ENCODE results near the gene RPS3A. TPM values are rescaled to one million over a fixed set of nuclear protein-coding genes. Genes with fewer than 3 reads are reported as not detected.
"Not testable (repeated sequence)": the region's sequence is repeated elsewhere in the genome, so short reads cannot be mapped to it uniquely, and the experiment has no call there.

RPS3A gene
- polyA plus RNA-seq, 10 donors: 4,872 to 6,683 (median 5,601) TPM

GRCh38 chr4:151105454-151106032 lies 6.1 kb downstream of the RPS3A start:
- DNase-seq: no peak

DNA sequence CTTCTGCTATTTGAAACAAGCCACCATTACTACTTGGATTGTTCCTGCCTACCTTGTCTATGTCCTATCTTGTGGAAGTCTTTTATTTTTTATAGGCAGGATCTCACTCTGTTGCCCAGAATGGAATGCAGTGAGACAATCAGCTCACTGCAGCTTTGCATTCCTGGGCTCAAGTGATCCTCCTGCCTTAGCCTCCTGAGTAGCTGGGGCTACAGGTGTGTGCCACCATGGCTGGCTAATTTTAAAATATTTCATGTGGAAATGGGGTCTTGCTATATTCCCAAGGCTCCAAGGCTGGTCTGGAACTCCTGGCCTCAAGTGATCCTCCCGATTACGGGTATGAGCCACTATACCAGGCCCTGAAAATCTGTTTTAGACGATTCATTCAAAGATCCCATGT lies 7.6 kb downstream of the RPS3A start:
- DNase-seq: no peak

DNA sequence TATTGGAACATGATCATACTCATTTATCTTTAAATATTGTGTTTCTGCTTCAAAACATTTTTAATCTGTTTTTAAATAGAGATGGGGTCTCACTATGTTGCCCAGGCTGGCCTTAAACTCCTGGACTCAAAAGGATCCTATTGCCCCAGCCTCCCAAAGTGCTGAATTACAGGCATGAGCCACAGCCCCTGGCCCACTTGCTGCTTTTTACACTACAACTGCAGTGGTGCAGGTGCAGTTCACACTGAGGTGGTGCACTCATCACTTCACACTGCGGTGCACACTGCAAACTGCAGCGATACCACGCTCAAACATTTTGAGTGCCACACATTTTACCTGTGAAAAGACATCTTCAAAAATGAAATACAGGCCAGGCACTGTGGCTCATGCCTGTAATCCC lies 10.8 kb downstream of the RPS3A start:
- DNase-seq: no peak

- DNase-seq: no peak
These were observed 14.9 kb downstream of the RPS3A start for GRCh38 chr4:151114338-151114737.

DNA sequence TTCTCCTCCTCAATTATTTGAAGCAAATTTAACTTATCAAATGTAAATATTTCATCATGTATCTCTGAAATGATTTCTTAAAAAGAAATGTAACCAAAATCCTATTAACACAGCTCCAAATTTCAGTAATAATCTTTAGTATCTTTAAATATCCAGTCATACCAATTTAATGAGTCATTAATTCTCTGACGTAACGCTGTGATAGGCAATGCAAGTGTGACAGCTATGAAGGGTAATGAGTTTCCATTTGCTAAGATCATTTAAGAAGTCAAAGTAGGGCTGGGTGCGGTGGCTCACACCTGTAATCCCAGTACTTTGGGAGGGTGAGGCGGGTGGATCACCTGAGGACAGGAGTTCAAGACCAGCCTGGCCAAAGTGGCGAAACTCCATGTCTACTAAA lies 15.6 kb downstream of the RPS3A start:
- no peak for DNase-seq

GRCh38 chr4:151117371-151117962 lies 18.0 kb downstream of the RPS3A start:
- DNase-seq: peak; percentile 47 to 78 (median 58)

DNA sequence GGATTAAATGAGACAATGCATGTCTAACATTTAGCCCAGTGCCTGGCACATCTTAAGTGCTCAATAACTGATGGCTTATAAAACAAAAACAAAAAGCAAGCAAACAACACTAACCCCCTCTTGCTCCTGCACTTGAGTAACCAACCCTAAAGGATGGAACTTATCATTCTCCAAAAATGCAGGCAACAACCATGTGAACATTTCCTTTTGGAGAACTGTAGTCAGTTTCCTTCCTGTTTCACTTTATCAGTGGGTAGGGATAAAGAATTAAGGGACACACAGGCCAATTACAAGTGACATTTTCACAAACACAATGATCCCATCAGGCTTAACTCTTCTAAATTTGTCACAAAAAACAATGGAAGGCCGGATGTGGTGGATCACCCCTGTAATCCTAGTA lies 30.4 kb downstream of the RPS3A start:
- DNase-seq: no peak

DNA sequence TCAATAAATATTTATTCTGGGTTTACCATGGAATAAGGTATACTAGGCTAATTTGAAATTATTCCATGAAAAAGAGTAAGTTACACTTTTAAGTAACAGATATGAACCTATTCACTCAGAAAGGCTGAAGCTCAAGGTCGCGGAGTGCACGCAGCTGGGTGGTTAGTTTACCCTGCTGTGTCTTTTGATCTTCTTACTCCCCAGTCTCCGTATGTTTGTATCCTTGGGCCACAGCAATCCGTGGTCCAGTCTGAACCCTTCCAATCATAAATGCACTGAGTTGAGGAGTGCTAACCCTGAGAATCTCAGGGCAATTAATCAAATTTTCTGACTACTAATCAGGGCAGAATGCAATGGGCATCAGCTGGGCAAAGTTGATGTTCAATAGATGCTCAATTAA lies 33.9 kb downstream of the RPS3A start:
- DNase-seq: no peak

DNA sequence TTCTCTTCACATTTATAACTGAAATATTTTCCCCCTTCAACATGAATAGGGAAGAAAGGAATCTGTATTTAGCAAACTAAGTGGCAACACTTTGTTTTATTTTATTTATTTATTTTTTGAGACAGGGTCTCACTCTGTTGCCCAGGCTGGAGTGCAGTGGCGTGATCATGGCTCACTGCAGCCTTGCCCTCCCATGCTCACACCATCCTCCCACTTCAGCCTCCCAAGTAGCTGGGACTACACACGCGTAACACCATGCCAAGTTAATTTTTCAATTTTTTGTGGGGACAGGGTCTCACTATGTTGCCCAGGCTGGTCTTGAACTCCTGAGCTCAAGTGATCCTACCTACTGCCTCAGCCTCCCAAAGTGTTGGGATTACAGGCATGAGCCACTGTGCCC lies 36.6 kb downstream of the RPS3A start:
- not testable (repeated sequence) for DNase-seq

GRCh38 chr4:151139814-151140213 lies 40.4 kb downstream of the RPS3A start:
- no peak for DNase-seq

DNA sequence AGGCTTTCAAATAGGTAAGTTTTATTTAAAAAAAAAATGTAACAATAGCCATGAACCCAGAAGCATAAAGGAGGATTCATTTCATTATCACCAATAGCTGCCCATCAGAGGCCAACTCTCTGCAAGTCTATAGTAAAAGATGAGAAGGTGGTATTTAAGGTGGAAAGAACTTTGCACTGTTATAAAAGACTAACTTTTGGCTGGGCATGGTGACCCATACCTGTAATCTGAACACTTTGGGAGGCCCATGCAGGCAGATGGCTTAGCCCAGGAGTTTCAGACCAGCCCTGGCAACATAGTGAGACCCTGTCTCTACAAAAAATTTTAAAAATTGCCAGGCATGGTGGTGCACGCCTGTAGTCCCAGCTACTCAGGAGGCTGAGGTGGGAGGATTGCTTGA lies 43.3 kb downstream of the RPS3A start:
- DNase-seq: no peak

GRCh38 chr4:151143162-151143561 lies 43.7 kb downstream of the RPS3A start:
- DNase-seq: no peak

DNA sequence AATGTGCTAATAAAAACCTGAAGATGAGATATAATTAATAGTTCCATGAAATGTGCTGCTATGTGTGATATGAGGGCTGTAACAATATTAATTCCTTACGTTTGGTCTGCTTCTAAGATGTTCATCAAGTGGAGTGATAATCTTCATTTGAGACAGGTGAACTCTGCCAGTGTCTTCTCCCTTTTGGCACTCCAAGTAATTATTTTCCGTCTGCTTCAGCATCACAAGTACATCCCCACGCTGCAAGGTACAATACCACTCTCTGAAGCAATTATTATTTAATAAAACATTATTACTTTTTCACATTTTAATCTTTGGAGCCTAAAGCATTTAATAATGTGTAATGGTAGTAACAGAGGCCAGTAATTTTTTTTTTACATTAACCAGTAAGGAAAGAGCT lies 44.4 kb downstream of the RPS3A start:
- no peak for DNase-seq

DNA sequence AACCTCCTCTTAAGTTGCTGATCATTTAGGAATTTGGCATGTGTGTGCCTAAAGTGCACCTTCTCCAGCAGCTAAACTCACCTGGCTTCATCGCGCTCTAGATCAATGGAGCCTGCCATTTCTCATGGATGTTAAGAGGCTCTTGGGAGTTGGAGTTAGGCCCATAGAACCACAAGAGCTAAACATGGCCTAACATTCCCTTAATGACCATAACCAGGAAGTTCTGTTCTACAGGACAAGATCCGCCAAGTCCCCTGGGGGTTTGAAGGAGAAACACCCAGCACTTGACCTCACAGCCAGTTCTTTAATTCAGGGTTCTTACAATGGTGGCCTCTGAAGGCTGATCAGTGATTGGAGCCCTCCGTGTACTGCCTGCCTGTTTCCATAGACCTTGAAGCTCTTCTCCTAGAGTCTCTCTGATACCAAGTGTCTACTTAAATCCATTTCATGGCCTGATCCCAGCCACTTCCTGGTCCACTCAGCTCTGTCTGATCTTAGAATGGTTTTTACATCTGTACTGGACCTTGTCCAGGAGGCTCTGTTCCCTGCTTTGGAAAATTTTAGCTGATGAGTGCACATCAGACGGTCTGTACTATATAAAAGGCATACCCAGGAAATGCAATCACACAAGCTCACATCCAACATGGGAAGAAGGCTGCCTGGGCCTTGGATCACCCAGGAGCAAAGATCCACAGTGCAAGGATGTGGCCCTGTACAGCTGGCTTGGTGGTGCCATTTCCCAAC lies 45.1 kb downstream of the RPS3A start:
- DNase-seq: peak in 2 of 3 donors; percentile 40 to 54

DNA sequence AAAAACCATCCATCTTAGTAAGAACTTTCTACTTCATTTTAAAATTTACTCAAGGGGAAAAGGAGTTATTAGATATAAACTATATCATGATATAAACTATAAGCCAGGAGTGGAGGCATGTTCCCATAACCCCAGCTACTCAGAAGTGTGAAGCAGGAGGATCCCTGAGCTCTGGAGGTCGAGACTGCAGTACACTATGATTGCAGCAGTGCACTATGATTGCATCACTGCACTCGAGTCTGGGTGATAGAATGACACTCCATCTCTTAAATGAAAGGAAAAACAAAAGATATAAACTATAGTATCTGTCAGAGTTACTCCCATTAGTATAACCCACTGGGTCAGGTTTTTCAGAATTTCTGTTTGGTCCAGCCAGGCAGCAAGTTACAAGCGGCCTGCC lies 47.6 kb downstream of the RPS3A start:
- no peak for DNase-seq

DNA sequence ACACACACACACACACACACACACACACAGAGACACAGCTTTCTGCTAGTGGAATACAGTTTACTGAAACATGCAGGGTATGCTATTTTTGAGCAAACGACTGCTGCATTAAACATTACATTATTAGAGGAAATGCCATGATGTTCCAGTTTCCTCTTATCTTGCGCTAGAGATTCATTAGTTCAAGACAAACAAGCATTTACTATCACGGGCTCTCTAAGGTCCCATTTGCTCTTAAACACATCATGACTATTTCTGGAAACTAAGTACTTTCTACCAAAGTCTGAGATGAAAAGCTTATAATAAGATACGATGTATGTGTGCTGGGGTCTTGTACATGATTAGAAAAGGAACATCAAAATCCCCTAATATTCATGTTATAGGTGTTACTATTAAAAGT lies 48.8 kb downstream of the RPS3A start:
- DNase-seq: no peak

DNA sequence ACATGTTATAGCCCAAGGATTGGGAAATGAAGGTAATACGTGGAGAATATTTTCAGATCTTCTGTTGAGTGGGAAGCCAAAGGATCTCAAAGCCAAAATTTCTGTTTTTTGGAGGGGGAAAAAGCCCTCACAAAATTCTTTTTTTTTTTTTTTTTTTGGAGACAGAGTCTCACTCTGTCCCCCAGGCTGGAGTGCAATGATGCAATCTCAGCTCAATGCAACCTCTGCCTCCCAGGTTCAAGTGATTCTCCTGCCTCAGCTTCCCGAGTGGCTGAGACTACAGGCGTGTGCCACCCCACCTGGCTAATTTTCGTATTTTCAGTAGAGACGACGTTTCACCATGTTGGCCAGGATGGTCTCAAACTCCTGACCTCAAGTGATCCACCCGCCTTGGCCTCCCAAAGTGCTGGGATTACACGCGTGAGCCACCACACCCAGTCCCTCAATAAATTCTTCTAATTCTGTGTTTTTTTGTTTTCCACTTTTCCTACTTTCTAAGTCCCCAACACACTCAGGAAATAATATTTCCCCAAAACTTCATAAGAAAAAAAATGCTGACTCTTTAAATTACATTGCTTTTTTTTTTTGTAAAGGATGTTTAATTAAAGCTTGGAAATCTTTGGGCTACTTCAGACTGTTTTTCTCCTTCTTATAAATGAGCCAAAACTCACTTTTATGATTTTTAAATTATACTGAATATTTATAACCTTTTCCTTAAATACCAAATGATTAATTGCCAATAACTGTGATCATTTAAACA lies 51.6 kb downstream of the RPS3A start:
- no peak for DNase-seq

- DNase-seq: no peak
These were observed 52.6 kb downstream of the RPS3A start for GRCh38 chr4:151152028-151152427.

GRCh38 chr4:151153585-151153984 lies 54.2 kb downstream of the RPS3A start:
- no peak for DNase-seq

Measured in muscle of back (tissue), 11 donors.